ENCODE measurements around the gene FAM171A2. TPM values are rescaled to one million over a fixed set of nuclear protein-coding genes. Genes with fewer than 3 reads are reported as not detected.
A peak's percentile ranks its signal among the peaks of the same experiment; 100 is the strongest.

FAM171A2 gene
- total RNA-seq, 1 experiment from 2014 or later, result 1.2 TPM

DNA sequence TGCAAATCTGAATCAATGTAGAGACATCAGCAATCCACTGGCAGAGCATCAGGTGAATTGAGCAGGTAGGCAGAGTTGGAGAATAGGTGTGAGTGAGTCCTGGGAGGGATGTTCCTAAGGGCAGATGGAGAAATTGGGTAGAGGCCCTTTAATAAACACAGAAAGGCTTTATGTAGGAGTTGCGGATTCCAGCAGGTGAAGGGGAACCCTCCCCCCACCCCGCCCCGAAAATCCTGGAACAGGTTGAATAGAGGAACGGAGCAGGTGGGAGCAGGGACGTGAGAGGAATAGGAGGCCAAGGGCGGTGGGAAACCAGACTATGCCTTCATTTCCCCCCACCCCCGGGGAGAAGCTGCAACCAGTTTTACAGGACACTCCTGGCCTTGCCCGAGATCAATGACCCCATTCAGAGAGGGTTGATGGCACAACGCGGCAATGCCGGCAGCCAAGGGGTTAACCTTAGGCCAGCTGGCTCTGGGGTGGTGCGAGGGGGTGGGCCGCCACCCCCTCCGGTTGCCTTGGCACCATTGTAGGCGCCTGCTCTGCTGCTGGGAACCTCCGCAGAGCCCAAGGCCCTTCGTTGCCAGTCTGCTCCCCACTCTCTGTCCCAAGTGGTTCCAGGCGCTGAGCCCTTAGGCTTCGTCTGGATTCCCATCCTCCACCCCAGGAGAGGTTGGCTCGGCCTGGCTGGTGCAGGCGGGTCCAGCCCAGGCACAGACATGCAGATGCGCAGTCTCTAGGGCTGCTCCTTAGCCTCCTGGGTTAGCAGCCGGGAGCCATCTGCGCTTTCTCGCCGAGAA is 56.1 kb downstream of the FAM171A2 start:
- Histone ChIP-seq H3K4me3 (ENCODE audit: low read length) (no peak overlapping the region), H3K4me1 (ENCODE audit: low read length) (peaks cover 23% of the 10 kb centered on the region), H3K9me2 (replicated peaks; ENCODE audit: insufficient read depth, low read length) (no peaks in the 10 kb centered on the region), H4K20me1 (ENCODE audit: insufficient read depth, low read depth, low read length) (0 out of 2 replicates have a peak, but pooled peaks cover 4% of the 10 kb centered on the region), H3K9ac (ENCODE audit: low read length) (no peak overlapping the region), H3K27me3 (ENCODE audit: low read length) (no peaks in the 10 kb centered on the region), H3K79me2 (ENCODE audit: low read length) (no peaks in the 10 kb centered on the region), H3K36me3 (ENCODE audit: insufficient read depth, low read length) (no peaks in the 10 kb centered on the region), H3K9me3 (ENCODE audit: low read length) (no peaks in the 10 kb centered on the region), H3K27ac (ENCODE audit: low read length) (no peak overlapping the region), H3K4me2 (ENCODE audit: low read depth, low read length, poor library complexity, severe bottlenecking) (peak overlapping the region; percentile 31), H2AFZ (ENCODE audit: low read length) (no peak overlapping the region)
- no peak for DNase-seq

DNA sequence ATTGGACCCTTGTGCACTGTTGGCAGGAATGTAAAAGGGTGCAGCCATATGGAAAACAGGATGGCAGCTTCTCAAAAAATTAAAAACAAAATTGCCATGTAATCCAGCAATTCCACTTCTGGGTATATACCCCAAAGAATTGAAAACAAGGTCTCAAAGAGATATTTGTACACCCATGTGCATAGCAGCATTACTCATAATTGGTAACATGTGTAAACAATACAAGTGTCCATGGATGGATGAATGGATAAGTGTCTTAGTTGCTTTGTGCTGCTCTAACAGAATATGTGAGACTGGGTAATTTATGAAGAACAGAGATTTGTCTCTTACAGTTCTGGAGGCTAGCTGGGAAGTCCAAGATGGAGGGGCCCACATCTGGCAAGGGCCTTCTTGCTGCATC is 59.0 kb downstream of the FAM171A2 start:
- H3K4me1 ChIP-seq (ENCODE audit: low read length), result peaks cover 12% of the 10 kb centered on the region
- H3K36me3 ChIP-seq (ENCODE audit: insufficient read depth, low read length), result no peaks in the 10 kb centered on the region
- H3K9me3 ChIP-seq (ENCODE audit: low read length), result no peaks in the 10 kb centered on the region
- no peaks in the 10 kb centered on the region for H3K79me2 ChIP-seq (ENCODE audit: low read length)
- H3K9me2 ChIP-seq (replicated peaks; ENCODE audit: insufficient read depth, low read length), result no peaks in the 10 kb centered on the region
- H4K20me1 ChIP-seq (ENCODE audit: insufficient read depth, low read depth, low read length), result no peaks in the 10 kb centered on the region
- no peaks in the 10 kb centered on the region for H3K27me3 ChIP-seq (ENCODE audit: low read length)
- H3K4me3 ChIP-seq (ENCODE audit: low read length), result no peak overlapping the region
- H3K9ac ChIP-seq (ENCODE audit: low read length), result no peak overlapping the region
- no peak overlapping the region for H3K27ac ChIP-seq (ENCODE audit: low read length)
- DNase-seq, result no peak
- no peak overlapping the region for H2AFZ ChIP-seq (ENCODE audit: low read length)
- H3K4me2 ChIP-seq (ENCODE audit: low read depth, low read length, poor library complexity, severe bottlenecking), result no peak overlapping the region

Small RNA genes lying within 50 kb of the gene (small RNA-seq; reads per million reads assigned to genes)
- gene RF00012 (not detected), gene RN7SL258P (not detected), gene RNU6-453P (not detected)

Other genes starting within 250 kb of the FAM171A2 start
- gene HDAC5, start 240.2 kb downstream of the FAM171A2 start, total RNA-seq (2014; rRNA removed; shearing (Covaris generic); ENCODE audit: low replicate concordance), result 24.4 and 44.2 TPM in 2 replicates
- 3.7 and 4.6 TPM in 2 replicates for gene HROB, start 221.9 kb downstream of the FAM171A2 start, total RNA-seq (2014; rRNA removed; shearing (Covaris generic); ENCODE audit: low replicate concordance)
- not detected in 2 replicates for gene ASB16, start 193.1 kb downstream of the FAM171A2 start, total RNA-seq (2014; rRNA removed; shearing (Covaris generic); ENCODE audit: low replicate concordance)
- gene TMUB2, start 176.9 kb downstream of the FAM171A2 start, total RNA-seq (2014; rRNA removed; shearing (Covaris generic); ENCODE audit: low replicate concordance), result 29.3 and 36.5 TPM in 2 replicates
- gene ATXN7L3, start 164.0 kb downstream of the FAM171A2 start, total RNA-seq (2014; rRNA removed; shearing (Covaris generic); ENCODE audit: low replicate concordance), result 29.0 and 54.7 TPM in 2 replicates
- gene UBTF, start 144.2 kb downstream of the FAM171A2 start, total RNA-seq (2014; rRNA removed; shearing (Covaris generic); ENCODE audit: low replicate concordance), result 57.8 and 150 TPM in 2 replicates
- 0.14 and 0.19 TPM in 2 replicates for gene SLC4A1, start 95.7 kb downstream of the FAM171A2 start, total RNA-seq (2014; rRNA removed; shearing (Covaris generic); ENCODE audit: low replicate concordance)
- 1.5 and 2.3 TPM in 2 replicates for gene RUNDC3A, start 55.3 kb downstream of the FAM171A2 start, total RNA-seq (2014; rRNA removed; shearing (Covaris generic); ENCODE audit: low replicate concordance)
- gene SLC25A39, start 39.0 kb downstream of the FAM171A2 start, total RNA-seq (2014; rRNA removed; shearing (Covaris generic); ENCODE audit: low replicate concordance), result 78.7 and 163 TPM in 2 replicates
- 194 and 327 TPM in 2 replicates for gene GRN, start 18.6 kb downstream of the FAM171A2 start, total RNA-seq (2014; rRNA removed; shearing (Covaris generic); ENCODE audit: low replicate concordance)
- gene ITGA2B, start 25.8 kb upstream of the FAM171A2 start, total RNA-seq (2014; rRNA removed; shearing (Covaris generic); ENCODE audit: low replicate concordance), result 0.07 and 0.26 TPM in 2 replicates
- 22.3 and 23.2 TPM in 2 replicates for gene GPATCH8, start 139.6 kb upstream of the FAM171A2 start, total RNA-seq (2014; rRNA removed; shearing (Covaris generic); ENCODE audit: low replicate concordance)
- gene FZD2, start 193.6 kb upstream of the FAM171A2 start, total RNA-seq (2014; rRNA removed; shearing (Covaris generic); ENCODE audit: low replicate concordance), result 0.56 and 2.4 TPM in 2 replicates

All from Karpas-422 (cell line).